Inflammatory macrophage treated with lipopolysaccharide for 4 hours (primary cell): Measurements from ENCODE around the gene CAMKMT.

Experiments
- DNase-seq: peaks from one replicate; pipeline ENCODE4 v3.0.0-alpha.2; 2020

CAMKMT gene

DNA sequence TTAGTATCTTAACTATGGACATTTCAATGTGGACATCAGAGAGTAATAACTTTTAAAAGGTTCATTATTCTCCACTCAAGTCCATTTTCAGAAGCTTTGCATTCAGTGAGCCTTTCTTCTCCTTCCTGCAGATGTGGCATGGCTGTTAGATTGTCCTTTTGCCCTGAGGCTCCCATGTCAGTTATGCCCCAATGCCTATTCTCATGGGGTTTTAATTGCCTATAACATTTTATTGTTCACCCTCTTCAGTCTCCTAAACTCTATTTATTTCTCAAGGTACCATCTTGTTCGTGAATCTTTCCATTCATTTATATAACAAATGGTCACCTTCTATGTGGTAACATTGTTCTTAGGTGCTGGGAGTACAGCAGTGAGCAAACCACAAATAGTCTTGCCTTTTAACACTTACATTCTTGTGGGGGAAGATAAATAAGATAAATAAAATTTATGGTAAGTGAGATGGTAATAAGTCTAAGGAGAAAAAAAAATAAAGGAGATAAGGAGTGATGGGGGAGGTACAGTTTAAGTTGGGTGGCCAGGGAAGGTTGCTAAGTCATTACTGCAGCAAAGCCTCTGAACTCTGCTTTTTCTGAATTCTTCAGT, 301.8 kb downstream of the CAMKMT start:
- no peak for DNase-seq

DNA sequence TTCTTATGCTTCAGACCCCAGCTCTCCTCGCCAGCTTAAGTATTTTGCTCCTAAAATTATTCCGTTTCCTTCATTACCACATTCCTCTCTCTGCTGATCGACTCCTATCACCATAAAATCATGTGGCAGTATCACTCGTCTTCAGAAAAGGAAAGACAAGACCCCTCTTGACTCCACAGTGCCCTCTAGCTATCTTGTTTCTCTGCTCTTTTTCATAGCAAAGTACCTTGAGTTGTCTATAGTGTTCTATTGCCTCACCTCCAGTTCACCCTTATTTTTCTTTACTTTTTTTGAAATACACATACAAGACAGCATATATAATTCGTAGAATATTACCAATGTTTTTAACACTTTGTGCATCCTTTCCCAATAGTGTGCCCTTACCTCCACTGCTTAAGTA, 306.6 kb downstream of the CAMKMT start:
- DNase-seq: no peak

DNA sequence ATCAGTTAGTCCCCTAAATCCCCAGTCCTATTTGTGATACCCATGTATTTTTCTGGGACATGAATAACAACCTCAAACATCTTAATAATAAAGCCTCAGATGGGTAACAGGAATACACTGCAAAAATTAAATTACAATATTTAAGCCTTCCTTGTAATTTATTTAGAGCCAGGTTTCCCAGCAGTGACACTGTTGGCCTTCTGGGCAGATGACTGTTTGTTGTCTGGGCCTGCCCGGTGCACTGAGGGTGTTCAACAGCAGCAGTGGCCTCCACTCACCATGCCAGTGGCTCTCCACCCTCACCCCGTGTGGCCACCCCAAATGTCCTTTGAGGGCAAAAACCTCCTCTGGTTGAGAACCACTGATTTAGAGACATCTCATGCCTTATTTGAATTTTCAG, 309.5 kb downstream of the CAMKMT start:
- DNase-seq: no peak

DNA sequence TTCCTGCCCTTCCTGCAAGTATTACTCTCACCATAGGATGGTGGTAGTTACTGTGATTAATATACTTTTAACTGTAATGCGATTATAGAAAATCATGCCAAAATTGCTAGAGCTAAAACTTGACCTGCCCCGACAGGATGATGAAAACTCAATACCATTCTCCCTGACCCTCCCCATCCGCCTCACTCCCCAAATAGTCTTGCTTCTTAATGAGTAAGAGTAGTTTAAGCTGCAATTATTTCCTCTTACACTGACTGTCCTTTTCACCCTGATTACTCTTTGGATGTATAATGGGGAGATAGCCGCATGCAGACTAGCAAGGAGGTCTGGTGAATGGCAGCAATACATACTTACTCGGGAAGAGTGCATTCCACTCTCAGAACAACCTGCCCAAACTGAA, 310.2 kb downstream of the CAMKMT start:
- no peak for DNase-seq

DNA sequence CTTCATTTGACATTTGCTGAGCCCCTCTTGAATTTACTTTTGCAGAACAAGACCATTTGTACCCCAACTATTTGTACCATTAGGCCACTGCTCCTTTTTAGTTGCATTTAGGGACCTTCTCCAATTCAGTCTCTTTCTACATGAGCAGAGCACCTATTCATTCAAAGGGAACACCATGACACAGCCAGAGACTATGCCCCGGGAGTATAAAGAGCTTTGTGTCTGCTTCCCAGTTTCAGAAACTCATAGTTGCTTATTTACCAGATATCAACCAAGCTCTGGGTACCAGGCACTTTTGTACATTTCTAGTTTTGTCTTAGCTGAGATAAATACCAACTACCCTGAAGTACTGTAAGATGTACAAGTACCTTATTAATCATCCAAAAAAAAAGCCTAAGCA, 310.7 kb downstream of the CAMKMT start:
- no peak for DNase-seq

DNA sequence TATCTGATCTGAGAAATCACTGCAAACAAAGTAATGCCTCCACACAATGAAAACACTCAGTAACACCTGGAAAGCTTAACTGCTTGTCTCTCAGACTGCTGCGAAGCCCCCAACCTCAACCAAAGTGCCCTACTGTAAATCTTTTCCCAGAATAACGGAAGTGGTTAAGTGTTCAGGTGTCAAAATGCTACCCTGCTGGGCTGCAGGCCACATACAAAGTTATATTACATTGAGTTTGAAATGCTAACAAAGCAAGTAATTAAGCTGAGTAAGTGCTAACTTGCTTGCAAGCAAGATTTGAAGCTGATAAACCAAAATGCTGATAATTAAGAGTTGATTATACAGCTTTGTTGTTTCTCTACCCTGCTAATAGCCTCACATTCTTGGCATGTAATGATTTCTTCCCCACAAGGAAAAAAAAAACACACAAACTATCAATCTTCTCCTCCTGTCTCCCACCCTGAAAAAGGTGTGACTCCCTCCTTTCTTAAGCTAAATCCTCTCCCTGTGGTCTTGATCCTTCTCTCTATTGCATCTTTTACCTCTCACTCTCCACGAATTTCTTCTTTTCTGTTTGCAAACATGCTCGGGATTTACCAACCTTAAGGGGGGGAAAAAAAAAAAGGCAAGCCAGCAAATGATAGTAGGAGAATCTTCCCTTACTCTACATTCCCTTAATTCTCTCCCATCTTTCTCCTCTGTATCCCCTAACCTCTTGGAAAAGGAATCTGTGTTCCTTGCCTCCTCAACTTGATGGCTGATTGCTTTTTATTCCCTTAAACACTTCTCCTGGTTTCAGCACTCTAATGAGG, 312.9 kb downstream of the CAMKMT start:
- no peak for DNase-seq

DNA sequence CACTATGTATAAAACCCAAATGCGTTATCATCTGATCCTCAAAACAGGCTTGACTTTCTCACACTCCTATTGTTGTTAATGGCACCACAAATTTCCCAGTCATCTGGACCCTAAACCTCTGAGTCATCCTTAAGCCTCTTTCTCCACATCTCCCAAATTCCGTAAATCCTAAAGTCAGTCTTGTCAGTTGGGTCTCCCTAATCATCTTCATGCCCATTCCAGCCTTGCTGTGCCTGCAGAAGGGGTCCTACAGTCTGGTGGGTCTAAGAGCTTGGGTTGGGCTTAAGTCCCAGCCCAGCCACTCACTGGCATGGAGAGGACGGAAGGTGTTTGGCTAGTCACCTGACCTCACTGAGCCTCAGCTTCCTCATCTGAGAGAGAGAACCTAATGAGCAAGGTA, 314.6 kb downstream of the CAMKMT start:
- no peak for DNase-seq

DNA sequence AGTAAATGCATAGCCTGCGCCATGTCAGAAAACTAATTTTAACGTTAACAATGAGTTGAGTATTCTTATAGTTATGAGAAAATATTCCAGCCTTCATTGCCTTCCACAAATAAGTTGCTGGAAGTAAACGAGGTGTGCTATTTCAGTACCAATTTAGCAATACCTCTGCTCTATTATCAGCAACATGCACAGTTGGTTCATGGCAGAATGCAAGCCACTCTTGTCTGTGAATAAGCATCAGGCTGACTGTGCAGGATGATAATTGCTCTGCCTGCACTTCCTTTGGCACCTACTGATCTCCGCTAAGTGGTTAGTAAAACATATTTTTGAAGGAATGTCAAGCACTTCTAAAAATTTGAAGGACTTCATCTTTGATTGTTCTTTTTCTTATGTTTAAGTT, 317.8 kb downstream of the CAMKMT start:
- no peak for DNase-seq

DNA sequence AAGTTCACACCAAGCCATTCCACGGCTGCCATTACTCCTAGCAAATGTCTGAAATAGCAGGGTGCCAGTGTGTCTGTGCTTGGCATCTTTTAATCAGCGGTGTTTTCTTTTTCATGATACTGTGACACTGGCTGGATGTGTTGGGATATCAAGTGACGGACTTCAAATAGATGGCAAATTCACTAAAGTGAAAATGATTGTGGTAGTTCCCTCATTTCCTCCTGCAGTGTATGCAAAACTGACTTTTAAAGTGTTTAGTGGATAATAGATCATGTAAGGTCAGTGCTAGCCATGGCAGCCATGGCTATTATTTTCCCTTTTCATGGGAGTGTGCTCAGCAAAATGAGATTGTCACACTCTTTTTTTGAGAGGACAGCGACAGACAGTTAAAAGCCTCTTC, 318.2 kb downstream of the CAMKMT start:
- DNase-seq: no peak

DNA sequence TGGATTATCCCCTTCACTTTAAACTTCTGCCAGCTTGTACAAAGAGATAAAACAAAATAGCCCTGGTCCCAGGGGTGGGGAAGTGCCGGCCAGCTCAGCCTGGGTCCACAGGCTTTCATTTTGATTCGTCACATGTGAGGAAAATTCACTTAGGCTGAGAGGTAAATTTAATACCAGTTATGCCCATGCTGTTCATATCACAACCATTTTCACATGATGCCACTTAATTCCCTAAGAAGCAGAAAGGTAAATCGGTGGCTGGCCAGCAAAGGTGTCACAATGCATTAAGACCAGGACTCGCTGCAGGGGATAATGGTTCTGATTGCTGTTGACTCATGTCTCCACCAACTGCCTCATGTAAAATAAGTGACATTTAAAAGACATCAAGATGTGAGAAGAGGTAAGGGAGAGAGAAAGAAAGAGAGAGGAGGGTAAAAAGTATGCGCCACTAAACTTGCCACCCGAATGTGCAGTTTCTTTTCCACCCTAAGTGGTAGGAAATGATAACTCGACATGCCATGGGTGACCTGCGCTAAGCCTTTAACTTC, 318.8 kb downstream of the CAMKMT start:
- no peak for DNase-seq

DNA sequence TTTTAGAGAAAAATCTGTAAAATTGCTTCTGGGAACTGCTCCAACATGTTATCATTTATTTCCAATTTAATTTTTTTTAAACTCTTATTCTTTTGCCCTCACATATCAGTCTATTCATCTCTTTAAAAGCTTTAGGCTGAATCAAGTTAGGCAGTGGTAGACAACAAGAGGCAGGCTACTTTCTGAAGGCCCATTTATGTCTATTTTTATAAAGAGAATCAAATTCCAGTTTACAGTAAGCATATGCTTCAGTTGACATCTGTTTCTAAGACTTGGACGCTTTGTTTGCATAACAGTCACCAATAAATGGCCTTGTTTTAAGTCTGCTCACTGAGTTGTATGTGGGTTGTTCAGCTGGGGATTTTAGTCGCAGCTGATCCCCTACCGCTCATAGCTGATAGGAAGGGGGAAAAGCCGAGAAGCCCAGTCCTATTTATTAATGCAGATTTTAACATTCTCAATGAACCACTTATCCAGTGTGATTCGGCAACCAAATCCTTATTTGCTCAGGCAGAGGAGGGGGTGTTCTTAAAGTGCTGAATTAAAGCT, 319.3 kb downstream of the CAMKMT start:
- DNase-seq: no peak

DNA sequence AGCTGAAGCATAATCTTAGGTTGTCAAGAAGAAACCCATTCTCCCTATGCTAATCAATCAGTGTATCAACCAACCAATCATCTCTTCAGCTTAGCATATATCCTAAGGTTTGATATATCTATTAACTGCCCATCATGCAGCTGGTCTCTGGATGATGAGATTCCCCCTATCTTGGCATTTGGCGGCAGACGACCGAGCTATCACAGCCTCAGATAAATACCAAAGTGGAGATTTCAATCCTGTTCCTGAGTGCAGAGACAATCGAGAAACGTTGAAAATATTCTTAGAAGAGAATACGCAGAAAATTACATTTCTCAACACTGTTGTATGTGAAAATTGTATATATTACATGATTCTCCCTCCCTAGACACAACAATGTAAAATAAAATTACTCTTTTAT, 320.7 kb downstream of the CAMKMT start:
- DNase-seq: no peak

DNA sequence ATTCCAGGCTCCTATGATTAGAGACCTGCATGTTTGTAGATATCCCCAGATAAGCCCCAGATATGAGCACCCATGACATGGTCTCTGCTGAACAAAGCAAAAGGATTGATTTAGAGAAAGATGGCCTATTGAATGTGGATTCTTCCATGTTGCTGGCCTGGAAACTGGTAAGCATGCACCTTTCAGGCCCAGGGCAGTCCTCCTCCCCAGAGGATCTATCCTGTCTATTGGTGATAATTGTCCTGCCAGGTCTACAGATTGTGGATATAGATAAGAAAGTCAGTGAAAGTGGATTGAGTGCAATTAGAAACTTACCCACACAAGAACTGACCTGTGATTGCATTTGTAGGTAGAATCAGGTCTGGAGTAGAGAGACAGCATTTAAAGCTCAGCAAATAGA, 322.8 kb downstream of the CAMKMT start:
- no peak for DNase-seq

DNA sequence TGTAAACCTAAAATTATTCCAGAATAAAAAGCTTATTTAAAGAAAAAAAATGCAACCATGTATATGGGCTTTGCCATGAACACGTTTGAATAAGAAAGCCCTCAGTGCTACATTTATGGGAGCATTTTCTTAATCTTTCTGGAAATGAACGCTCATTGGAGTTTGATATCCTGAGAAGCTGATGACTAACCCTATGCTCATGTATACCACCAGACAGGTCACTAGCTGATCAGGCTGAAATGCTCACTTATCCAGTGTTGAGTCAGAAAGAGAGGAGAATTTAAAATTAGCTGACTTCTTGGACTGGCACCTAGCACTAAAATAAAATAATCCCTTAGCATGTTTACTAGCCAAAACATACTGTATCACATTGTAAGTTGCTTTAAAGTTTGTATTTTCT, 324.8 kb downstream of the CAMKMT start:
- no peak for DNase-seq

DNA sequence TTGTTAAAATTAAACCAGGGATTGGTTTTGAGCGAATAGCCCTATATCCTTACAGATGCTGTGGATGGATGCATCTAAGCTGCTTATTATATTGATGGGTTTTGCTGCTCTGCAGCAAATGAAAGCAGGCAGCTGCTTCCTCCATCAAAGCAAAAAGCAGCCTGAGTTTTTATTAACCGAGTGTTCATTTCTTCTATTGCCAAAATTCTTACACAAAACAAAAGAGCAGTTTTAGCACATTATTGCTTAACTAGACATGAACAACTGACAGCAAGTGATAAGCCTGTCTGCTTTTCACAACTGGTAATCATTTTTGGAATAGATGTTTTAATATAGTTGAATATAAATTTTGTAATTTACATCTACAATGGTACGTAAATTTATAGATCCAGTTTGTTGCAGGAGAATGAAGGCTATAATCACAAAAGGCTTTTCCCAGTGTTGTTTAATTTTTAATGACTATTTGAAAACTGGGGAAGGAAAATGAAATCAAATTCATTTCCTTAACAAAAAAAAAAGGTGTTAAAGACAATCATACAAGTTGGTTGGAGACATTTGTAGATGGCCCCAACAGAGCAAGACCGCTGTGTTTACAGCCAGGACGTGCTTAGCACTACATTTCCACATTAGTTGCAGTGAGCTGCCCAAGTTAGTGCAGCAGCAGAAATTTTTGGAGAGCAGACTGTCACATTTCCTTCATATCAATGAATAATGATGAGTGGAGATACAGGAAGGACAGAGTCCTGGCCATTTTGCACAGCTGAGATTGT, 326.1 kb downstream of the CAMKMT start:
- DNase-seq: no peak

DNA sequence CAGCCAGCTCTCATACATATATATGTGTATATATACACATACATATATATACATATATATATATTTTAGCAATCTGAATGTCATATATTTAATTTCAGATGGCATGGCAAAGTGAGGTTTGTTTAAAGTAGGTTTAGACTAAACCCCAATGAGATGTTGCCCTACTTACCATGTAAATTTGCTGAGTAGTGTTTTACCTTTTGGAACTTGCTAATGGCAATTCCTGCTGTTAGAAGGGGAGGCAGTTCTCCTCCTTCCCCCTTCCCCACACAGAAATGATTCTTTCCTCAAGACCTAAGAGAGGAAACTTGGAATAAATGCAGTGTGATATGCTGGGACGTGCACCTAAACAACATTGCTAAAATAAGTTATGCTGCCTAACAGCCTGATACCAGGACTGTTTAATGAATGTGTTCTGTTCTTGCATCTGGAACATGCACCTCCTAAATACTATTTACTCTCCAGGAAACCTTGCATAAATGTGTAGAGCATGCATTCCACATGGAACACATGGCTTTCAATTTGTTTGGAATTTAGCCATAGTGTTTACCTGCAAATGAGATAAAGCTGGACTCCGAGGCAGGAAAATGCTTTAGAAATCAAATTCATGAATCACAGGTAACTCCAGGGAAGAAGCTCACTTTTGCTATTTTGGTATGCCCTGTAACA, 326.8 kb downstream of the CAMKMT start:
- DNase-seq: no peak

DNA sequence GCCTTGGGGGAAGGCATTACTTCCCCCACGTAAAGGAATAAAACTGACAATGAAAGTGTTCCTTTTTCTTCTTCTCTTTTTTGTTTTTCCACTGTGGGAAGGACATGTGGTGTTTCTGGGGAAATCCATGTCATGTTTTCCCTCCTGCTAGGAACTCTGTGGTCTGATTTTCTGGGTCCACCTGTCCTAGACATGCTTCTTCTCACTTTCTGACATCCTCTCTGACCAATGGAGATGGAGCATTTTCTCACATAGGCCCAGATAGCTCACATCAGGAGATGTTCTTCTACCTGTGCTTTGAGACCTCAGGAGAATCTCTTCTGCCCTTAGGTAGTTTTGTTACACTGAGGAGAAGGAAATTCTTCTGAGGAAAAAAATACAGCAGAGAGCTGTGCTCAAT, 327.8 kb downstream of the CAMKMT start:
- DNase-seq: peak; percentile 22

DNA sequence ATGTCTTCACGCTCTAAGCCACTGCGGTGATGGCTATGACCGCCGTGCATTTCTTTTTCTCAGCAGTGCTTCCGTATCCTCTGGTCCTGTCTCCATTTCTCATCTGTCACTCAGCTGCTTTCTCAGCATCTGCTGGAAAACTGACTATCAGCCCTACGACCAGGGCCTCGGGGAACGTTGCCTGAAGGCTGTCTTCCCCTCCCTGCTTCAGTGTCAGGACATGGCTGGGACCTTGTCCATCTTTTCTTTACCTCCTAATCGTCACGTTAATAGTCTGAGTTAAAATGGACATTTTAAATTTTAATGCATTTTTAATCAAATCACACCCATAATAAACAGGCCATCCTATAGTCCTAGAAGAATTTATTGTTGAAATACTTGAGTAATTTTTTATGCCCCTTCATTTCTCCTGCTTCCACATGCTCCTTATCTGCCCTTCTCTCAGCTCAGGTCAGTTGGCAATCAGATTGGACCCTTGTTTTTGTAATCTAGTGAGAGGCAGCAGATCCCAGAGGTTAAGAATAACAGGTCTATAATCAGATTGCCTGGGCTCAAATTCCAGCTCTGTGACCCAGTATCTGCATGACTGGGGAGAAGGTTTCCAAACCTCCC, 329.5 kb downstream of the CAMKMT start:
- no peak for DNase-seq

DNA sequence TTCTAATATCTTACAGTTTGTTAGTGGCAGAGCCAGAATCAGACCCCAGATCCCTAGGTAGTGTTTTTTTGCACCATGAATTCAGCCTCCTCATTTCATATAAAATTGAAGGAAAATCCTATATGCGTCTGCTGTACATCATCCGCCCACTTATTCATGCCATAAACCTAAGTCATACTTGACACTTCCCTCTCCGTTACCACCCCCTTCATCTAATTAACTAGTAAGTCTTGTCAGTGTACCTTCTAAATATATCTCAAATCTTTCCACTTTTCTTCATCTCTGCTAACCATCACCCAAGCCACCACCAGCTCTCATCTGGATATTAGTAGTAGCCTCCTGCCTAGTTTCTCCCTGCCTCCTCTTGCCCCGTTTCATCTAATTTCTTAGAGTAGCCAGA, 331.1 kb downstream of the CAMKMT start:
- DNase-seq: no peak

DNA sequence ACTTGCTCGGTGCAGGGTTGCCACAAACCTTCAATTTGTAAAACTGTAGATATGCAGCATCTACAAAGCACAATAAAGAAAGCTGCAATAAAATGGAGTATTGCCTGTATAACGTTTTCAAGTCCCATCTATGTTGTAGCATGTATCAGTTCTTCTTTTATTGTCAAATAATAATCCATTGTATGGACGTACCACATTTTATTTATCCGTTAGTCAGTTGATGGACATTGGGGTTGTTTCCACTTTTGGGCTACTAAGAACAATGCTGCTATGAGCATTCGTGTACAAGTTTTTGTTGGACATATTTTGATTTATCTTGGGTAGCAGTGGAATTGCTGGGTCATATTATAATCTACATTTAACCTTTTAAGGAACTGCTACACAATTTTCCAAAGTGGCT, 339.1 kb downstream of the CAMKMT start:
- no peak for DNase-seq

DNA sequence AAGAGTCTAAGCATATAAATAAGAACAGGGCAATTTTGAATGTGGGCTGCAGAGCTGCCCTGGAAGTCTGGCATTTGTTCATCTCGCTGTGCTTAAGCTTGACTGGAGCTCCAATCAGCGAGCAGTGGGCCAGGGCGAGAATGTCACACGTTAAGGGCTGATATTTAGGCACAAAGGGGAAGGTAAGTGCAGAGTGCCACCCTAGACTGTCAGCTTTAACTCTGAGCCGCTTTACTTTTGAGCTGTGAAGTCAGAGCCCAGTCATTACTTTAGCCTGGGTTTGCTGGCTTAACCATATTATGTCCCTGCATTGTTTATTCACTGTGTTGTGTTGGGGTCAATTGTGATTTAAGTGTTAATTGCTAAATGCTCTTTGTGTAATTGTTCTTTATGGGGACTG, 343.6 kb downstream of the CAMKMT start:
- DNase-seq: no peak

DNA sequence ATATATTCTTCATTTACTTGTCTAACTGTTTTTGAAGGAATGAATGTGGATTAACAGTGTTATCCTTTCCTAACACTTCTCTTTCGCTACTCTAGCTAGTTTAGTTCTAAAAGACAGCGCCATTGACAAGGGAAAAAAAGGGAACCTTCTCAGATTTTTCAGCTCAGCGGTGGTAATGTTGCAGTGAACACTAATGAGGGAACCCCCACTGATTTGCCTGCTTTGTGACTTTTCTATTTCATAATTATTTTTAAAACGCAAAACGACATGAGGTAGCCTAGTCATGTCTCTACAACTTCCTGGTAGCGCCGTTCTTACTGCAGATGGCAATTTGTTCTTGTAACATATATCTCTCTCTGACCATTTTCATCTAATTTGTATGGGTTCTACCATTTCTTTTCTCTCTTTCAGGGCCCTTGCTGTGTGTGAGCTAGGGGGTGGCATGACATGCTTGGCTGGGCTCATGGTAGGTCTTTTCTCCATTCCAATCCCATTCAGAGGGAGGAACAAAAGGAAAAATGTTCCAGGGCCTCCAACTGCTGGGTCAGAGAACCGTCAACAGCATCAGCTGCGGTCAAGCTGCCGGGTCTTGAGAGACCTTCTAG, 344.2 kb downstream of the CAMKMT start:
- no peak for DNase-seq
